GM23248 (cell line): ENCODE results near the gene ENOX1.

Experiments used
- EZH2 ChIP-seq: fragments of 200-600 bp; sonication (generic); IDR thresholded peaks from 2 replicates; pipeline ENCODE4 v1.6.1; 2018; ENCODE audit warnings: antibody characterized with exemption, mild to moderate bottlenecking; ENCODE audit not compliant: insufficient read depth, poor library complexity, severe bottlenecking
- EZH2phosphoT487 ChIP-seq: fragments of 200-600 bp; sonication (generic); IDR thresholded peaks from 2 replicates; pipeline ENCODE4 v1.6.1; 2018; ENCODE audit warnings: antibody characterized with exemption, moderate library complexity, mild to moderate bottlenecking, low read depth; ENCODE audit not compliant: insufficient read depth

GRCh38 chr13:43191546-43191945 is 595.2 kb downstream of the ENOX1 start:
- TF ChIP-seq EZH2 (no peak), EZH2phosphoT487 (no peak)
